Measurements from ENCODE around the gene SLC38A3.

Gene SLC38A3

GRCh38 chr3:50268276-50268675 is 63.2 kb downstream of the SLC38A3 start:
- no peaks in the 10 kb centered on the region for H3K79me2 ChIP-seq (ENCODE audit: control insufficient read depth, insufficient read depth, low read length, unreplicated experiment)
- no peak overlapping the region for H2AFZ ChIP-seq (ENCODE audit: low read length, unreplicated experiment)
- 0 out of 2 replicates have a peak, but pooled peaks cover under 1% of the 10 kb centered on the region for H3K27me3 ChIP-seq (ENCODE audit: insufficient read depth, low read length)
- H3K36me3 ChIP-seq (ENCODE audit: insufficient read depth, low read length), result no peaks in the 10 kb centered on the region
- H3K27ac ChIP-seq (ENCODE audit: low read depth, low read length), result no peak overlapping the region
- H3K4me1 ChIP-seq (ENCODE audit: control insufficient read depth, insufficient read depth, low read length, unreplicated experiment), result peaks cover 45% of the 10 kb centered on the region
- H3K4me3 ChIP-seq (ENCODE audit: low read depth, low read length), result no peak overlapping the region

GRCh38 chr3:50268703-50269451 is 63.8 kb downstream of the SLC38A3 start, which contains the start of gene SEMA3B:
Gene SEMA3B (plus strand): TSS chr3:50269147. CDS start chr3:50269241, 94 bp downstream.
- Histone ChIP-seq H3K27me3 (ENCODE audit: insufficient read depth, low read length) (peaks cover 7% of the 10 kb centered on the region), H3K4me1 (ENCODE audit: control insufficient read depth, insufficient read depth, low read length, unreplicated experiment) (peaks cover 41% of the 10 kb centered on the region), H3K4me3 (ENCODE audit: low read depth, low read length) (peak within 1 kb of the TSS; percentile 39; the same call in 1 of the 2 replicates), H2AFZ (ENCODE audit: low read length, unreplicated experiment) (no peak within 1 kb of the TSS), H3K36me3 (ENCODE audit: insufficient read depth, low read length) (no peaks in the 10 kb centered on the region), H3K79me2 (ENCODE audit: control insufficient read depth, insufficient read depth, low read length, unreplicated experiment) (no peaks in the 10 kb centered on the region), H3K27ac (ENCODE audit: low read depth, low read length) (no peak within 1 kb of the TSS)

- peaks cover 10% of the 10 kb centered on the region for H3K27me3 ChIP-seq (ENCODE audit: insufficient read depth, low read length)
- no peaks in the 10 kb centered on the region for H3K36me3 ChIP-seq (ENCODE audit: insufficient read depth, low read length)
- no peaks in the 10 kb centered on the region for H3K79me2 ChIP-seq (ENCODE audit: control insufficient read depth, insufficient read depth, low read length, unreplicated experiment)
- H3K27ac ChIP-seq (ENCODE audit: low read depth, low read length), result no peak overlapping the region
- peaks cover 36% of the 10 kb centered on the region for H3K4me1 ChIP-seq (ENCODE audit: control insufficient read depth, insufficient read depth, low read length, unreplicated experiment)
- H2AFZ ChIP-seq (ENCODE audit: low read length, unreplicated experiment), result no peak overlapping the region
- peak overlapping the region; percentile 39; the same call in 1 of the 2 replicates for H3K4me3 ChIP-seq (ENCODE audit: low read depth, low read length)
Measured at GRCh38 chr3:50269460-50269859, 64.4 kb downstream of the SLC38A3 start.

- Histone ChIP-seq H2AFZ (ENCODE audit: low read length, unreplicated experiment) (no peak overlapping the region), H3K36me3 (ENCODE audit: insufficient read depth, low read length) (no peaks in the 10 kb centered on the region), H3K27ac (ENCODE audit: low read depth, low read length) (no peak overlapping the region), H3K4me3 (ENCODE audit: low read depth, low read length) (peak overlapping the region; percentile 39; the same call in 1 of the 2 replicates), H3K79me2 (ENCODE audit: control insufficient read depth, insufficient read depth, low read length, unreplicated experiment) (no peaks in the 10 kb centered on the region), H3K4me1 (ENCODE audit: control insufficient read depth, insufficient read depth, low read length, unreplicated experiment) (peaks cover 30% of the 10 kb centered on the region), H3K27me3 (ENCODE audit: insufficient read depth, low read length) (peaks cover 14% of the 10 kb centered on the region)
Measured at GRCh38 chr3:50269977-50270413, 64.9 kb downstream of the SLC38A3 start.

GRCh38 chr3:50270422-50271224 is 65.6 kb downstream of the SLC38A3 start:
- H3K79me2 ChIP-seq (ENCODE audit: control insufficient read depth, insufficient read depth, low read length, unreplicated experiment), result no peaks in the 10 kb centered on the region
- peaks cover 26% of the 10 kb centered on the region for H3K4me1 ChIP-seq (ENCODE audit: control insufficient read depth, insufficient read depth, low read length, unreplicated experiment)
- no peaks in the 10 kb centered on the region for H3K36me3 ChIP-seq (ENCODE audit: insufficient read depth, low read length)
- peaks cover 18% of the 10 kb centered on the region for H3K27me3 ChIP-seq (ENCODE audit: insufficient read depth, low read length)
- H3K4me3 ChIP-seq (ENCODE audit: low read depth, low read length), result no peak overlapping the region
- H2AFZ ChIP-seq (ENCODE audit: low read length, unreplicated experiment), result no peak overlapping the region
- H3K27ac ChIP-seq (ENCODE audit: low read depth, low read length), result no peak overlapping the region
